HL-60 (cell line): ENCODE measurements around the gene GPR171.
A peak's percentile ranks its signal among the peaks of the same experiment; 100 is the strongest.

ENCODE experiments used
- DNase-seq, 2 experiments: peaks; one replicate each; pipeline ENCODE4 v3.0.0-alpha.2; 2010 to 2020; ENCODE audit warnings: low read depth in 1 of 2, low spot score in 1 of 2
- H3K27ac ChIP-seq: fragments of 250-450 bp; sonication (Bioruptor Pico); replicated peaks from 2 replicates; pipeline ENCODE4 v1.5.1; 2020; ENCODE audit warnings: mild to moderate bottlenecking, moderate library complexity
- H3K27me3 ChIP-seq: fragments of 250-450 bp; sonication (Bioruptor Pico); 2 replicates; pipeline ENCODE4 v1.5.1; 2021; ENCODE audit warnings: mild to moderate bottlenecking, moderate library complexity; ENCODE audit not compliant: insufficient read depth, poor library complexity, severe bottlenecking
- H3K4me3 ChIP-seq: replicated peaks from 2 replicates; pipeline ENCODE4 v1.5.1; 2011; ENCODE audit warnings: mild to moderate bottlenecking, control low read depth, low read length; ENCODE audit not compliant: insufficient read depth
- GABPA ChIP-seq: IDR thresholded peaks from 2 replicates; pipeline ENCODE4 v1.6.1; 2012; ENCODE audit warnings: low read depth
- POLR2AphosphoS5 ChIP-seq: IDR thresholded peaks from 2 replicates; pipeline ENCODE4 v1.6.1; 2012; ENCODE audit warnings: low read depth
- REST ChIP-seq: IDR thresholded peaks from 2 replicates; pipeline ENCODE4 v1.6.1; 2012; ENCODE audit warnings: low read depth; ENCODE audit not compliant: insufficient replicate concordance
- SPI1 ChIP-seq: IDR thresholded peaks from 2 replicates; pipeline ENCODE4 v1.6.1; 2012; ENCODE audit warnings: low read depth, mild to moderate bottlenecking, borderline replicate concordance
- TF ChIP-seq, protein P1 (sequence below): IDR thresholded peaks from one replicate; pipeline ENCODE4 v1.5.1; 2011; ENCODE audit warnings: low read length, control low read depth, inconsistent platforms; ENCODE audit not compliant: insufficient read depth

The GPR171 gene

GRCh38 chr3:151210676-151211381, 7.8 kb upstream of the GPR171 start:
- Histone ChIP-seq H3K27me3 (no peaks in the 10 kb centered on the region), H3K27ac (no peak overlapping the region), H3K4me3 (no peak overlapping the region)
- DNase-seq = peak in 1 of 2 experiments; percentile 15
- TF ChIP-seq, protein P1, sequence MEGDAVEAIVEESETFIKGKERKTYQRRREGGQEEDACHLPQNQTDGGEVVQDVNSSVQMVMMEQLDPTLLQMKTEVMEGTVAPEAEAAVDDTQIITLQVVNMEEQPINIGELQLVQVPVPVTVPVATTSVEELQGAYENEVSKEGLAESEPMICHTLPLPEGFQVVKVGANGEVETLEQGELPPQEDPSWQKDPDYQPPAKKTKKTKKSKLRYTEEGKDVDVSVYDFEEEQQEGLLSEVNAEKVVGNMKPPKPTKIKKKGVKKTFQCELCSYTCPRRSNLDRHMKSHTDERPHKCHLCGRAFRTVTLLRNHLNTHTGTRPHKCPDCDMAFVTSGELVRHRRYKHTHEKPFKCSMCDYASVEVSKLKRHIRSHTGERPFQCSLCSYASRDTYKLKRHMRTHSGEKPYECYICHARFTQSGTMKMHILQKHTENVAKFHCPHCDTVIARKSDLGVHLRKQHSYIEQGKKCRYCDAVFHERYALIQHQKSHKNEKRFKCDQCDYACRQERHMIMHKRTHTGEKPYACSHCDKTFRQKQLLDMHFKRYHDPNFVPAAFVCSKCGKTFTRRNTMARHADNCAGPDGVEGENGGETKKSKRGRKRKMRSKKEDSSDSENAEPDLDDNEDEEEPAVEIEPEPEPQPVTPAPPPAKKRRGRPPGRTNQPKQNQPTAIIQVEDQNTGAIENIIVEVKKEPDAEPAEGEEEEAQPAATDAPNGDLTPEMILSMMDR = no peak
- no peak for TF ChIP-seq REST

DNA sequence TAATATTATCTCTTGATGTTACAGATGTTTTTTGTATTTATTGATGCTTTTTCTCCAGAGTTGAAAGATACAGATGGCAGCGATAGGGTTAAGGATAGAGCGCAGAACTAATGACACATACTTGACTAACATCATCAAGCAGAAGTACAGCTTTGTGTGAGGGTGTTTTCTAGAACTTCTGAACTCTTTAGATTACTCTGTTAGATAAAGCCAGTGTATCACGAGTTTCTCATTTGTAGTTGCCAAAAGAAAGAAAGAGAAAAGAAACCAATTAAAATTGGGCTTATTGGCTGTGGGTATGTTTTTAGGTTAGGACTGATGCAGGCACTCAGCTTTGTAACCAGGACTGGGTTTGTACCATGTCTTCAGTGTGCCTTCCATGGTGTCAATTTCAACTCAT, 6.6 kb upstream of the GPR171 start:
- H3K4me3 ChIP-seq = no peak overlapping the region
- no peak overlapping the region for H3K27ac ChIP-seq
- no peak for TF ChIP-seq GABPA
- TF ChIP-seq, protein P1 = no peak
- no peak for TF ChIP-seq REST
- no peak for TF ChIP-seq SPI1
- TF ChIP-seq POLR2AphosphoS5 = no peak
- DNase-seq = no peak
- H3K27me3 ChIP-seq = no peaks in the 10 kb centered on the region

DNA sequence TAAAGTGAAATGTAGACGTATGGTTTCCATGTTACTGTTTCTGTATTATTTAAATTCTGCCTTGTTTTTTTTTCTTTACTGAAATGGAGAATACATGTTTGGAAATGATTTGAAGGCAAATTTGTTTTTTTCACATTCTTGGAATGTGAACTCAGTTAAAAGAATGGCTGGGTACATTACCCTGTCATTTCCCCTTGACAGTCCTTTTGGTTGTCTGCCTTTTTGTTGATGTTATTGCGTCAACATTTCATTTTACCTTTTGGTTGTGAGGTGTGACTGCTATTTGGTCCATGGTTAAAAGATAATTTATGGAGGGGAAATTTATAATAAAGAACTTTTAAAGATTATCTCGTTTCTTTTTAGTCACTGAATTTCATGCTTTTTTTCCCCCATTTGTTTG, 3.2 kb upstream of the GPR171 start:
- H3K27me3 ChIP-seq = no peaks in the 10 kb centered on the region
- TF ChIP-seq SPI1 (no peak), POLR2AphosphoS5 (no peak), REST (no peak), GABPA (no peak)
- TF ChIP-seq, protein P1 = no peak

More for the DNA sequence above, 3.2 kb upstream of the GPR171 start:
- no peak overlapping the region for H3K4me3 ChIP-seq
- no peak overlapping the region for H3K27ac ChIP-seq
- DNase-seq = no peak
